ENCODE results near the gene SMCHD1.
"Not testable (repeated sequence)": the region's sequence is repeated elsewhere in the genome, so short reads cannot be mapped to it uniquely, and the experiment has no call there.

SMCHD1 gene

GRCh38 chr18:2792395-2792794 is 136.9 kb downstream of the SMCHD1 start:
- H3K27ac Mint-ChIP-seq, result peak overlapping the region; percentile 78
- H3K36me3 Mint-ChIP-seq, result peaks cover 18 to 38% of the 10 kb centered on the region in 2 donors
- ATAC-seq (replicated peaks), result no peak
- no peak overlapping the region for H3K4me3 Mint-ChIP-seq
- H3K4me1 Mint-ChIP-seq, result peaks cover 1 to 2% of the 10 kb centered on the region in 2 donors
- H3K9me3 Mint-ChIP-seq, result no peaks in the 10 kb centered on the region
- no peak for DNase-seq
- H3K27me3 Mint-ChIP-seq, result no peaks in the 10 kb centered on the region

- Mint-ChIP-seq H3K27me3 (no peaks in the 10 kb centered on the region), H3K4me1 (peaks cover 8 to 11% of the 10 kb centered on the region in 2 donors), H3K9me3 (no peaks in the 10 kb centered on the region), H3K4me3 (no peak overlapping the region), H3K27ac (no peak overlapping the region), H3K36me3 (peaks cover 26 to 48% of the 10 kb centered on the region in 2 donors)
- DNase-seq, result no peak
- ATAC-seq (replicated peaks), result no peak
Measured at GRCh38 chr18:2794159-2794558, 138.6 kb downstream of the SMCHD1 start.

GRCh38 chr18:2797951-2798350 is 142.4 kb downstream of the SMCHD1 start:
- Mint-ChIP-seq H3K27ac (peak overlapping the region; percentile 22), H3K9me3 (no peaks in the 10 kb centered on the region), H3K36me3 (peaks cover 30 to 52% of the 10 kb centered on the region in 2 donors), H3K27me3 (no peaks in the 10 kb centered on the region), H3K4me3 (peak overlapping the region in 1 of 2 donors; percentile 23), H3K4me1 (peaks cover 8 to 11% of the 10 kb centered on the region in 2 donors)
- DNase-seq (no peak), ATAC-seq (replicated peaks) (peak; percentile 56 to 80)

- Mint-ChIP-seq H3K27me3 (no peaks in the 10 kb centered on the region), H3K9me3 (no peaks in the 10 kb centered on the region), H3K27ac (peak overlapping the region; percentile 14), H3K36me3 (peaks cover 32 to 48% of the 10 kb centered on the region in 2 donors), H3K4me1 (peaks cover 8 to 11% of the 10 kb centered on the region in 2 donors), H3K4me3 (no peak overlapping the region)
- ATAC-seq (replicated peaks) (no peak), DNase-seq (no peak)
Measured at GRCh38 chr18:2799369-2799768, 143.8 kb downstream of the SMCHD1 start.

- H3K27ac Mint-ChIP-seq, result no peak overlapping the region
- H3K9me3 Mint-ChIP-seq, result peaks cover 11 to 15% of the 10 kb centered on the region in 2 donors
- ATAC-seq (replicated peaks), result no peak
- H3K4me3 Mint-ChIP-seq, result no peak overlapping the region
- no peaks in the 10 kb centered on the region for H3K27me3 Mint-ChIP-seq
- H3K4me1 Mint-ChIP-seq, result no peaks in the 10 kb centered on the region
- H3K36me3 Mint-ChIP-seq, result peaks cover 27 to 43% of the 10 kb centered on the region in 2 donors
- DNase-seq, result no peak
Measured at GRCh38 chr18:2805970-2806943, 150.7 kb downstream of the SMCHD1 start.

GRCh38 chr18:2808640-2809039 is 153.1 kb downstream of the SMCHD1 start:
- ATAC-seq (replicated peaks); H3K27me3 Mint-ChIP-seq; H3K4me1 Mint-ChIP-seq; DNase-seq; H3K4me3 Mint-ChIP-seq: not testable (repeated sequence)
- Mint-ChIP-seq H3K36me3 (peaks cover 25 to 53% of the 10 kb centered on the region in 2 donors), H3K9me3 (peaks cover 25 to 28% of the 10 kb centered on the region in 2 donors), H3K27ac (peak overlapping the region; percentile 84)

- peaks cover 27 to 57% of the 10 kb centered on the region in 2 donors for H3K36me3 Mint-ChIP-seq
- peaks cover 28 to 32% of the 10 kb centered on the region in 2 donors for H3K9me3 Mint-ChIP-seq
- not testable (repeated sequence) for DNase-seq, H3K27ac Mint-ChIP-seq, H3K4me1 Mint-ChIP-seq, H3K27me3 Mint-ChIP-seq, H3K4me3 Mint-ChIP-seq
- peak in 1 of 2 donors; percentile 19 for ATAC-seq (replicated peaks)
Measured at GRCh38 chr18:2809666-2810183, 154.2 kb downstream of the SMCHD1 start.

- Mint-ChIP-seq H3K36me3 (peaks cover 16 to 47% of the 10 kb centered on the region in 2 donors), H3K9me3 (peaks cover 34 to 36% of the 10 kb centered on the region in 2 donors)
Measured at GRCh38 chr18:2811416-2811815, 155.9 kb downstream of the SMCHD1 start.

GRCh38 chr18:2814928-2815327 is 159.4 kb downstream of the SMCHD1 start:
- no peaks in the 10 kb centered on the region for H3K4me1 Mint-ChIP-seq
- ATAC-seq (replicated peaks) (no peak), DNase-seq (no peak)
- H3K4me3 Mint-ChIP-seq, result no peak overlapping the region
- H3K27me3 Mint-ChIP-seq, result no peaks in the 10 kb centered on the region
- H3K36me3 Mint-ChIP-seq, result peaks cover 10 to 30% of the 10 kb centered on the region in 2 donors
- H3K9me3 Mint-ChIP-seq, result peaks cover 28 to 29% of the 10 kb centered on the region in 2 donors
- H3K27ac Mint-ChIP-seq, result no peak overlapping the region

More at GRCh38 chr18:2811416-2811815, 155.9 kb downstream of the SMCHD1 start:
- DNase-seq (no peak), ATAC-seq (replicated peaks) (no peak)
- Mint-ChIP-seq H3K4me1 (no peaks in the 10 kb centered on the region), H3K27ac (no peak overlapping the region), H3K4me3 (no peak overlapping the region), H3K27me3 (no peaks in the 10 kb centered on the region)

- H3K4me1 Mint-ChIP-seq, result no peaks in the 10 kb centered on the region
- no peak for DNase-seq
- no peak overlapping the region for H3K4me3 Mint-ChIP-seq
- H3K27me3 Mint-ChIP-seq, result no peaks in the 10 kb centered on the region
- no peak overlapping the region for H3K27ac Mint-ChIP-seq
- peaks cover 8 to 12% of the 10 kb centered on the region in 2 donors for H3K9me3 Mint-ChIP-seq
- ATAC-seq (replicated peaks), result no peak
- H3K36me3 Mint-ChIP-seq, result peaks cover 3 to 8% of the 10 kb centered on the region in 2 donors
Measured at GRCh38 chr18:2818281-2818680, 162.8 kb downstream of the SMCHD1 start.

GRCh38 chr18:2821695-2822094 is 166.2 kb downstream of the SMCHD1 start:
- Mint-ChIP-seq H3K27ac (no peak overlapping the region), H3K27me3 (no peaks in the 10 kb centered on the region), H3K4me3 (no peak overlapping the region), H3K4me1 (no peaks in the 10 kb centered on the region), H3K9me3 (no peaks in the 10 kb centered on the region), H3K36me3 (no peaks in the 10 kb centered on the region)
- ATAC-seq (replicated peaks) (no peak), DNase-seq (no peak)

GRCh38 chr18:2822213-2822921 is 166.8 kb downstream of the SMCHD1 start:
- DNase-seq (no peak), ATAC-seq (replicated peaks) (no peak)
- H3K4me1 Mint-ChIP-seq, result no peaks in the 10 kb centered on the region
- no peaks in the 10 kb centered on the region for H3K27me3 Mint-ChIP-seq
- H3K4me3 Mint-ChIP-seq, result no peak overlapping the region
- H3K36me3 Mint-ChIP-seq, result no peaks in the 10 kb centered on the region
- H3K9me3 Mint-ChIP-seq, result no peaks in the 10 kb centered on the region
- no peak overlapping the region for H3K27ac Mint-ChIP-seq

- DNase-seq (no peak), ATAC-seq (replicated peaks) (no peak)
- Mint-ChIP-seq H3K4me3 (no peak overlapping the region), H3K4me1 (no peaks in the 10 kb centered on the region), H3K9me3 (no peaks in the 10 kb centered on the region), H3K36me3 (no peaks in the 10 kb centered on the region), H3K27me3 (no peaks in the 10 kb centered on the region), H3K27ac (no peak overlapping the region)
Measured at GRCh38 chr18:2823202-2823601, 167.7 kb downstream of the SMCHD1 start.

GRCh38 chr18:2823966-2824365 is 168.4 kb downstream of the SMCHD1 start:
- ATAC-seq (replicated peaks) (no peak), DNase-seq (no peak)
- H3K27ac Mint-ChIP-seq, result no peak overlapping the region
- H3K4me3 Mint-ChIP-seq, result no peak overlapping the region
- H3K4me1 Mint-ChIP-seq, result no peaks in the 10 kb centered on the region
- H3K9me3 Mint-ChIP-seq, result no peaks in the 10 kb centered on the region
- H3K36me3 Mint-ChIP-seq, result no peaks in the 10 kb centered on the region
- no peaks in the 10 kb centered on the region for H3K27me3 Mint-ChIP-seq
